ENCODE data around the gene ZMYND19.
"Not testable (repeated sequence)": the region's sequence is repeated elsewhere in the genome, so short reads cannot be mapped to it uniquely, and the experiment has no call there.

Gene ZMYND19

DNA sequence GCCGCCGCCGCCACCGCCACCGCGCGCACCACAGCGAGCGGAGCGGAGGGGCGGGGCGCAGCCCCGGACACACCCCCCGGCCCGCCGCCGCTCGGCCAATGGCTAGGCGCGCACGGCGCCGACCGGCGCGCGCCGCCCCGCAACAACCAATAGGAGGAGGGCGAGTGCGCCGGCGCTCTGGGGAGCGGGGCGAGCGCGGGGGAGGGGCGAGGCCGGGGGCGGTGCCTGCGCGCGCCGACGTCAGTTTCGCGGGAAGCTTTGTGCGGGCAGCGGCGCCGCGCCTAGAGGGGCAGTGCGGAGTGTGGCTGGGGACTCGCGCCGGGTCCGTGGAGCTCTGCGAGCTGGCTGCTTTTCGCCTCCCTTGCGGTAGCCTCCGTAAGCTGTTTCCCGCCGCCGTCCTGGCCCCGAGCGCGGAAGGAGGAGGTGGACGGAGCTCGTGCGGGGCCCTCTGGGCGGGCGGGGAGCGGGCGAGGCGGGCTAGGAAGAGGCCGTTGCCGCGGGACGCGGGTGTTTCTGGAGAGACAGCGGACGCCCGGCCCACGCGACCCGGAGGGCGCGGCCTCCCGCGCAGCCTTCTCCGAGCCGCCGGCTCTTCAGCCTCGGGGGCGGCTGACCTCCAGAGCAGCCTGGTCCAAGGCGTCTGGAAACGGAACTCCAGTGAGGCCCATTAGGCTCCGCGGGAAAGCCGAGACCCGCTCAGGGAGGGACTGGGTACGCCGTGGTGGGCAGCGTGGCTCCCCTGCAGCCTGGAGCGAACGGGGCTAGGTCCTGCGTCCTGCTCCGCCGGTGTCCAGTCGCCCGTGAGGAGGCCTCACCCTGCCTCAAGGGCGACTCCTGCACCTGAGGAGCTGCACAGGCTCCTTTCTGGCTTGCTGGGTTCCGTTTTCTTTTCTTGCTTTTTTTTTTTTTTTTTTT, at the start of gene ZMYND19:
Gene ZMYND19 (minus strand): TSS at position 44 of the 915 bp plus-strand sequence. CDS start 249 bp downstream, outside the sequence.
- peak; percentile 73 for DNase-seq

DNA sequence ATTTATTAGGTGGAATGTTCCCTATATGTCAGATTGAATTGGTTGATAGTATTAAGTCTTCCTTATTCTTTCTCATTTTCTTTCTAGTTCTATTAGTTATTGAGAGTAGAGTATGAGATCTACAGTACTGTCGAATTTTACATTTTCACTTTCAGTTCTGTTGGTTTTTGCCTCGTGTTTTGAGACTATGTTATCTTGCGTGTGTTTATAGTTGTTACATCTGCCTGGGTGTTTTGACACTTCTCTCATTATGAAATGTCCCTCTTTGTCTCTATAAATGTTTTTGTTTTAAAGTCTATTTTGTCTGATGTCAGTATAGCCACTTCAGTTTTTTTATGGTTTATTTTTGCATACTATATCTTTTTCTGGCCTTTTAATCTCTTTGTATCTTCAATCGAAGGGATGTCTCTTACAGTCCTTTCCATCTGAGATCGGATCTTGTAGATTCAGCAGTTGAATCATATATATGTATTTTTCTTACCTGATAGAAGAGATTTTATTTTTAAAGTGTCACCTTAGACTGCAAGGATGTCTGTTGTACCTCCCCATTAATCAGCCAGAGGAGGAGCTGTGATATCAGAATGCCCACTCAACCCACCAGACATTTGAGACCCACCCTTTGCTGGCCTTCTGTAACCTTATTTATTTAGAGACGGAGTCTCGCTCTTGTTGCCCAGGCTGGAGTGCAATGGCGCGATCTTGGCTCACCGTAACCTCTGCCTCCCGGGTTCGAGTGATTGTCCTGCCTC, 49.2 kb upstream of the ZMYND19 start:
- no peak for DNase-seq

DNA sequence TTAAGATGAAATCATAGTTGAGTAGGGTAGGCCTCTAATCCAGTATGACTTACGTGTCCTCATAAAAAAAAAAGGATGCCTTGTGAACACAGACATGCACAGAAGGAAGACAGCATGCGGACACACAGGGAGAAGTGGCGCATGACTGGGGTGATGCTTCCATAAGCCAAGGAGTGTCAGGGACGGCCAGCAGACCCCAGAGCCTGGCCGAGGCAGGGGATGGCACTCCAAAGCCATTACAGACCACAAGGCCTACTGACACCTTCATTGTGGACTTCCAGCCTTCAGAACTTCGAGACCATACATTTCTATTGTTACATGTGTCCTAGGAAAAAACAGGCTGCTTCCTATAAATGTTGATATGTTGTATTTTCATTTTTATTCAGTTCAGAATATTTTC, 48.4 kb upstream of the ZMYND19 start:
- DNase-seq, result no peak

DNA sequence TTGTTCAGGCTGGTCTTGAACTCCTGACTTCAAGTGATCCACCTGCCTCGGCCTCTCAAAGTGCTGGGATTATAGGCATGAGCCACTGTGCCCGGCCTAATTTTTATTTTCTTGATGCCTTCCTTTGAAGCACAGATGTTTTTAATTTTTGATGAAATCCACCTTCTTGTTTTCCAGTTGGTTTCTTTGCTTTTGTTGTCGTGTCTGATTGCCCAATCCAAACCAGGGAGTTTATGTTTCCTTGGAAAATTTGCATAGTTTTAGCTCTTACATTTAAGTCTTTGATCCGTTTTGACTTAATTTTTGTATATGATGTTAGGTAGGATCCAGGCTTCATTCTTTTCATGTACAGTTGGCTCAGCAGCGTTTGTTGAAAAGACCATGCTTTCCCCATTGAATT, 43.7 kb upstream of the ZMYND19 start:
- DNase-seq, result no peak

DNA sequence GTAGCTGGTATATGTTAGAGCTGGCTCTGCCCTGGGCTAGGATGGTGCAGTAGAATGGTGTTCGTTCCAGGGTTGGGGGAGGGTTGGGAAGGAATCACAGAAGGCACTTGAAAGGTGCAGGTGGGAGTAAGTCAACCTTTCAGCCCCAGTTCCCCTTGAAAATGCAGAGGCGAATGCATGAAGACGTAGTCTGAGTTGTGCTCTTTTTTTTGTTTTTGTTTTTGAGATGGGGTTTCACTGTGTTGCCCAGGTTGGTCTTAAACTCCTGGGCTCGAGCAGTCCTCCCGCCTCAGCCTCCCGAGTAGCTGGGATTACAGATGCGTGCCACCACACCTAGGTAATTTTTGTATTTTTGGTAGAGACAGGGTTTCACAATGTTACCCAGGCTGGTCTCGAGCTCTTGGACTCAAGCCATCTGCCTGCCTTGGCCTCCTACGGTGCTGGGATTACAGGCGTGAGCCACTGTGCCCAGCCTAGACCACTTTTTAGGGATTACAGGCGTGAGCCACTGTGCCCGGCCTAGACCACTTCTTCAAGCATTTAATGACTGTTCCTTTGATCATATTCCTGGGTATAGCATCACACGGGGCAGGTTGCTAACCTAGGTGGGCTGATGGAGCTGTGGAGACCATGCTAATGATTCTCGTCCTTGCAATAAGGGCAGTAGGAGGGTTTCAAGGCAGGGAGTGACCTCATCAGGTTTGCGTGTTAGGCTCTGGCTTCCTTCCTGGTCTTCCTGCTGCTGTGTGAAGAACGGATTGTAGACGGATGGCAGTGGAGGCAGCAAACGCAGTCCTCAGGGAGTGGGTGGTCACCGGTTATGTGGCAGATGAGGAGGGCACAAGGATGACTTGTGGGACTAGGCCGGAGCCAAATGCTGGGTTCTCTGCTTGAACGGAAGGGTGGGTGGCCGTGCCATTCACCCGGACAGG, 42.2 kb upstream of the ZMYND19 start:
- no peak for DNase-seq

DNA sequence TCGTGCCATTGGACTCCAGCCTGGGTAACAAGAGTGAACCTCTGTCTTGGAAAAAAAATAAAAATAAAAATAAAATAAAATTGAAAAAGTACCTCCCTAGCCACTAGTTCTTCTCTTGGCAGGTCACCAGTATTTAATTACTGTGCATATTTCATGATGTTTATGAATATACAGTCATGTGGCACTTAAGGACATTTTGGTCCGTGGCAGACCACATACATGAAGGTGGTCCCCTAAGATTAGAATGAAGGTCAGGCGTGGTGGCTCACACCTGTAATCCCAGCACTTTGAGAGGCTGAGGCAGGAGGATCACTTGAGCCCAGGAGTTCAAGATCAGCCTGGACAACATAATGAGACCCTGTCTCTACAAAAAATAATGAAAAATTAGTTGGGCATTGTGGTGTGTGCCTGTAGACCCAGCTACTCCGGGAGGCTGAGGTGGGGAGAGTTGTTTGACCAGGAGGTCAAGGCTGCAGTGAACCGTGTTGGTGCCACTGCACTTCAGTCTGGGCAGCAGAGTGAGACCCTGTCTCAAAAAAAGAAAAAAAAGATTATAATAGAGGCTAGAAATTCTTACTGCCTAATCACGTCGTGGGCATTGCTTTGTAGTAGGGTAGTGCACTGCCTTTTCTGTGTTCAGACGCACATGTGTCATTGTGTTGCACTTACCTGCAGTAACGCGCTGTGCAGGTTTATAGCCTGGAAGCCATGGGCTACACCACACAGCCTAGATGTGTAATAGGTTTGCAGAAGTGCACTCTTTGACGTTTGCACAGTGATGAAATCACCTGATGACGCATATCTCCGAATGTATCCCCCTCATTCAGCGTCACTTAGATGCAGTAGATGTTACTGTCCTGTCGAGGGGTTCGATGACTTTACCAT, 41.3 kb upstream of the ZMYND19 start:
- DNase-seq, result no peak

DNA sequence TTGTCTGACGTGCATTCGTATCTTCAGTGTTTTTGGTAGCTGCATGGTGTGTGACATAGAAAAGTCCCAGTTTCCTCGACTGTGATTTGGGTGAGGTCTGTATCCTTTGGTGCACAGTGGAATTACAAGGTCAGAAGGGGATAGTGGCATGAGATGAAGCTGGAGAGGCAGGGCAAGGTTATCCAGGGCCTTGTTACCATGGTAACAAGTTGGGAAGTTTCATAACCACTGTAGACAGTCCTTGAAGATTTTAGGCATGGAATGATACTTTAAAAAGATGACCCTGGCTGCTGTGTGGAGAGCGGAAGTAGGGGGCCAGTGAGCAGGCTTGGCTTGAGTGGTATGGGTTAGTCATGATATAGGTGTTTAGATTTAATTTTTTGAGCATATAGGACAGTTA, 40.4 kb upstream of the ZMYND19 start:
- no peak for DNase-seq

DNA sequence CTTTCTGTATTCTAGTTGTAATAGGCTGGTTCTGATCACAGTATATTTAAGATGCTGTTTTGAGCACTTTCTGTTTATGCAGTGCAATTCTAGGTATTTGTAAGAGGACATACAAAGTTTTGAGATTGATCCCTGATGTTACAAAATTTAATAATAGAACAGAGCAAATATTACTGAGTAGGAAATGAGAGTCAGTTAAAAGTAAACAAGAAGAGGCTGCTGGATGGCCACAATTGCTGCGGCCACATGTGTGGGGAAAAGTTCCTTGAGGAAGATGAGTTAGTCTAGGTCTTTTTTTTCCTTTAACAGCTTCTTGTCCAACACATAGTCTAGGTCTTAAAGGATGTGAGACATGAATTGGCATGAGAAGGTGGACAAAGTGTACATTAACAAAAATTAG, 39.8 kb upstream of the ZMYND19 start:
- DNase-seq, result no peak

DNA sequence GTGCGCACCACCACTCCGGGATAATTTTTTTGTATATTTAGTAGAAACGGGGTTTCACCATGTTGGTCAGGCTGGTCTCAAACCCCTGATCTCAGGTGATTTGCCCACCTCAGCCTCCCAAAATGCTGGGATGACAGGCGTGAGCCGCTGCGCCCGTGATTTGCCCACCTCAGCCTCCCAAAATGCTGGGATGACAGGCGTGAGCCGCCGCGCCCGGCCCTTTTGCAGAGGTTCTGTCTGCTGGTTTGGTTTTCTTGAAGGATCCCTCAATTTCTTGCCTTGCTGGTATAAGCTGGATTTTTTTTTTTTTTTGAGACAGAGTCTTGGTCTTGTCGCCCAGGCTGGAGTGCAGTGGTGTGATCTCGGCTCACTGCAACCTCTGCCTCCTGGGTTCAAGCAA, 37.1 kb upstream of the ZMYND19 start:
- not testable (repeated sequence) for DNase-seq

DNA sequence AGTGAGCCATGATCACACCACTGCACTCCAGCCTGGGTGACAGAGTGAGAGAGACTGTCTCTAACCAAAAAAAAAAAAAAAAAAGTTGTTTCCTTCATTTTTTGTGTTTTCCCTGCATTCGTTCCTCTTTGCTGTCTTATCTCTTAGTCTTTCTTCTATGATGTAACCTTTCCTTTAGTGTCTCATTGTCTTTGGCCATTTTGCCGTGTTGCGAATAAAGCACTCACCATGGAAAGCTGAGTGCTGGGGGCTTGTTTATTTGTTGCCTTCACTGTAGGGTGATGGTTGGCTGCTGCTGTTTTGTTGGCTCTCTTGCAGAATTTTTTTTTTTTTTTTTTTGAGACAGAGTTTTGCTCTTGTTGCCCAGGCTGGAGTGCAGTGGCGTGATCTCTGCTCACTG, 36.2 kb upstream of the ZMYND19 start:
- no peak for DNase-seq

DNA sequence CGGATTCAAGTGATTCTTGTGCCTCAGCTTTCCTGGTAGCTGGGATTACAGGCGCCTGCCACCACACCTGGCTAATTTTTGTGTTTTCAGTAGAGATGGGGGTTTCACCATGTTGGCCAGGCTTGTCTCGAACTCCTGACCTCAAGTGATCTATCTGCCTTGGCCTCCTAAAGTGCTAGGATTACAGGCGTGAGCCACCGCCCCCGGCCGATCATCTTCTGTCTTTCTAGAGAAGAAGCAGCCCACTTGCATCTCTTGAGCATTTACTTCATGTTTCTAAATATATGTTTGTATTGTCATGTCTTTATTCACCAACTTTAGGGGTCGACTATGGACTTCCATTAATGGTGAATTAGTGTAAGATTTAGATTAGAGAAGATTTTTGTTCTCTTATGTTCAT, 31.9 kb upstream of the ZMYND19 start:
- not testable (repeated sequence) for DNase-seq

DNA sequence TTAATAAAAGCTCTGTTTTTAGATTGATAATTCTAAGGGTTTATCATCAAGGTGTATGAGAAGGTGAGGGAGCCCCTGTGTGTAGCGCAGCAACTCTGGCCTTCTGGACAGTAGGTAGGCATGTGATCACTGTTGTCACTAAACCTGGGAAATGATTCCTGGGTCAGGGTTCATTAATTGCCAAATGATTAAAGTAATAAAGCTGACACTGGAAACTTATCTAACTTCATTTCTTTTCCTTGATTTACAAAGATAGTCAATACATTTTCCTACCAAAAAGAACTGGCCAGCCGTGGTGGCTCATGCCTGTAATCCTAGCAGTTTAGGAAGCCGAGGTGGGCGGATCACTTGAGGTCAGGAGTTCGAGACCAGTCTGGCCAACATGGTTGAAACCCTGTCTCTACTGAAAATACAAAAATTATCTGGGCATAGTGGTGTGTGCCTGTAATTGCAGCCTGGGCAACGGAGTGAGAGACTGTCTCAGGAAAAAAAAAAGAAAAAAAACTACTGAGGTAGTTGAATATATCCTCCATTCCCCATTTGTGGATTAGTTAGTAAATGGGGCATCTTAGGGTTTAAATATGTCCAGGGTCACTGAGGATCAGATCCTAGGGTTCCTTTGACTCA, 30.9 kb upstream of the ZMYND19 start:
- DNase-seq, result no peak

DNA sequence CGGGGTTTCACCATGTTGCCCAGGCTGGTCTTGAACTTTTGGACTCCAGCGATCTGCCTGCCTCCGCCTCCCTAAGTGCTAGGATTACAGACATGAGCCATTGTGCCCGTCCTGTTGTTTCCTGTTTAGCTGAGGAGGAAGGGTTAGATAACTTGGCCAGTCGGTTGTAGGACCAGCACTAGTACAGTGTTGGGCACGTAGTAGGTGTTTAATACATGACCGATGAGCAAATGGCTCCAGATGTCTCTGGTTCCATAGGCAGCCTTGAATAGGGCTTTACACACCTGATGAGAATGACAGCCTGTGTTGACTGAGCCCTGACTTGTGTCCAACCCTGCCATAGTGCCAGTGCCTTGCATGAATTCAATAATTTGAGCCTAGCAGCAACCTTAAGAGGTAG, 30.3 kb upstream of the ZMYND19 start:
- no peak for DNase-seq

DNA sequence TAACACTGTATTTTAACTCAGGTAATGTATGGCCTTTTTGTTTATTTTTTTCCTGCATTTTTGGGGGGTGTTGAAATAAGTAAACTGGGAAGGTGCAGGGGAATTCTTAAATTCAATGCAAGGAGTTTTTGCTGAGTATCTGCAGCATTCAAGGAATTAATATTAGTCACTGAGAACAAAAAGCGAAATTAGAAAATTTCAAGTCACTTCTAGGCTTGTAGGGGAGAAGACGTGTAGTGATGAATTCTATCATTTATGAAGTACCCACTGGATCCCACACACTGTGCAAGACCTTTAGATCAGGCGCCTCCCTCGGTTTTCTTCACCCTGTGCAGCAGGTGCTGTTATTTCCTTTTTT, 29.7 kb upstream of the ZMYND19 start:
- DNase-seq, result no peak

DNA sequence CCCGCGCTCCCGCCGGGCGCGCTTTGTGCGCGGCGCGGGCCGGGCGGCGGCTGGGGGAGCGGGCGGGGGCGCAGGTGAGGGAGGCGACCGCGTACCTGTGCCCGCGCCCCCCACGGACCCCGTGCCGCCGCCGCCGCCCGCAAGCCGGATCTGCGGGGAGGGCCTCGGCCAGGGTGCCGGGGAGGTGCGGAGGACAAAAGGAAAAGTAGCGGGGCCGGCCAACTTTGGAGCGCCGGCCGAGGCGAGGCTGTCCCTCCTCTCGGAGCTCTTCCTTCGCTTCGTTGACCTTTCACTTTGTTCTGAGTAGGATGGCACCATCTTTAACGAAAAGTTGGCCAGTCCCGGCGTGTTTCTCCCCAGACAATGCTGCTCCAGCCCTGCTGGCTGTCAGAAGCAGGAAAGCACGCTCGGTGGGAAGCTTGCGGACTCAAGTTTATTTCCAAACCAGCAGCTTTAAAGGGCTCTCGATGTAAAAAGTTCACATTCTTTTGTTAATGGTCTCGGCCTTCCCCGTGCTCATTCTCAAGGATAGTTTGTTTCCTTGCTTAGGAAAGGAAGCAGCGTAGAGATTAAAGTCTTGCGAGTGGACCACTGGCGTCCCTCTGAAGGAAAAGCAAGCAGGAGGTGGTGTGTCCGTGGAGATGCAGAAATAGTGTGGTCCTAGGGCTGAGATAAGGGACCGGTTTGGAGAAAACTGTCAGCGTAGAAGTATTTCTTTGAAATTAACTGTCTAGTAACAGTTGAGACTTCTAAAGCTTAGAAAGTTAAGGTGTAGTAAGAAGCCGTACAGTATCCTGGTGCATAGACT, 29.1 kb upstream of the ZMYND19 start:
- DNase-seq, result peak; percentile 22

DNA sequence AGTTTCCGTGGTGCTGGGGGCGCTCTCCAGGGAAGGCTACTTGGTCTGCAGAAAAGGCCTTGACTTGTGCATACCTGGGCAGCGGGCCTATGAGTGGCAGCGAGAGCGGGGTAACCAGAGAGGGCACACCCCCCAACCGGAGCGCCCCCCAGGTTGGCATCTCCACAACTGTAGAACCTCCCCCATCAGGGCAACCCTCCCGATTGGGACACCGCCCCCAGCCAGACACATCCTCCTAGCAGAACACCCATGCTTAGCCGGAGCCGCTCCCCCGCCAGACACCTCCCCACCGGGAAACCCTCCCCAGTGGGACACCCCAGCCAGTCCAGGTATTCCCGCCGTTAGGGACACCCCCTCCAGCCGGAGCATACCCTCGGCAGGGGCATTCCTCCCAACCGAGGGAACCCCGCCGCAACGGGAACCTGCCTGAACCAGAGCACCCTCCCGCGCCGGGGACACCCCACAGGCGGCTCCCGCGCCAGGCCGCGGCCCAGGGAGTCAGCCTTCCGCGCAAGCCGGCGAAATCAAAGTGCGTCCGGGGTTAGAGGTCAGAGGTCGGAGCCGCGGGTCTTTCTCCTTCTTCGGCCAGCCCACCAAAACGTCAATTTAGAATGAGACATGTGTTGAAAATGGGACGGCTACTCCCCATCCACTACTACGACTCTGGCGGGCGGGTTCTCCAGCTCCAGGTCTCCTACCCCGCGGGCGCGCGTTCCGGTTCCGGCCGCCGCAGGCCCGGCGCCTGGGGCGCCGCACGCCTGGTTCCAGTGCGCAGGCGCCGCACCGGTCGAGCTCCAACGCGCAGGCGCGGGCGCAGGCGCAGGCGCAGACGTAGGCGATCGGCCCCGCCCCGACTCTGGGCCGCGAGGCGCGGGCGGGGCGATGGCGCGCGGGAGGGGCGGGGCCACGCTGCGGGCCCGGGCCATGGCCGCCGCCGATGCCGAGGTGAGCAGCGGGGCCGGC, 28.1 kb upstream of the ZMYND19 start, which contains the start of gene EHMT1:
Gene EHMT1 (plus strand): TSS at position 901 of the 963 bp plus-strand sequence. CDS start 24 bp downstream, at position 925.
- DNase-seq, result peak; percentile 59

DNA sequence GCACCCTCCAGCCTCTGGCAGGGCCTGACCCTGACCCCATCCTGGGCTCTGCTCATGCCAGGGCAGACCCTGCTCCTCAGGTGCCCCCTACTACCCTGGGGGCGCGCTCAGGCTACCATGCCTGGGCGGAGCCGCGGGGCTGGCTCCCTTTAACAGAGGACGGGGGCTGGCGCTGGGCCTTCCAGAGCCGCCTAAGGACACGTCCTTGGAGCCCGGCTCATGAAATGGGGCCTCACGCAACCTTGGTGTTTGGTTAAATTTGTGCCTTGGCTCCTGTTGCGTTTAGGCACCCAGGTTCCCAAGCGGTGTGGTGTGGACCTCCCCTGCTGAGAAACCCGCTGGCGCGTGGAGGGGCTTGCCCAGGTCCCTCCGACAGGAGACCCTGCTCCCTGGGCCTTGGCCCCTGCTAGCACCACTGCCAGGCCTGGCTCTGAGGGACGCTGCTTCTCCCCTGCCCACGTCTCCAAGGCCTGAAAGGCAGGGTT, 25.1 kb upstream of the ZMYND19 start:
- no peak for DNase-seq

DNA sequence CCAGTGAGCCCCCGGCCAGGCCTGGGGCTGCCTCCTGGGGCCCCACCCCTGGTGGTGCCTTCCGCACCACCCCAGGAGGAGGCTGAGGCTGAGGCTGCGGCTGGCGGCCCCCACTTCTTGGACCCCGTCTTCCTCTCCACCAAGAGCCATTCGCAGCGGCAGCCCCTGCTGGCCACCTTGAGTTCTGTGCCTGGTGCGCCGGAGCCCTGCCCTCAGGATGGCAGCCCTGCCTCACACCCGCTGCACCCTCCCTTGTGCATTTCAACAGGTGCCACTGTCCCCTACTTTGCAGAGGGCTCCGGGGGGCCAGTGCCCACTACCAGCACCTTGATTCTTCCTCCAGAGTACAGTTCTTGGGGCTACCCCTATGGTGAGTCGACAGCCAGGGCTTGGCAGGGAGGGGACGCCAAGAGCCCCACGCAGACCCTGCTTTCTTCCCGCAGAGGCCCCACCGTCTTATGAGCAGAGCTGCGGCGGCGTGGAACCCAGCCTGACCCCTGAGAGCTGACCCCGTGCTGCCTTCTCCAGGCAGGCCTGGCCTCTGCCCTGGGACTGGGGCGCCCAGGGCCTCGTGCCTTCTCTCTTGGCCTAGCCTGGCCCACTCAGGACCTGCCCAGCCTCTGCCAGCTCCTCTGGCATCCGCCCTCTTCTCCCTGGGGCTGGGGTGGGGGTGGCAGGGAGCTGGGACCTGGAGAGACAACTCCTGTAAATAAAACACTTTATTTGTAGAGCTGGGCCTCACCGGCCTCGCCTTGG, 24.5 kb upstream of the ZMYND19 start:
- no peak for DNase-seq
